Naive thymus-derived CD4-positive, alpha-beta T cell (primary cell): Measurements from ENCODE around the gene ADRA2C. TPM values are rescaled to one million over a fixed set of nuclear protein-coding genes. Genes with fewer than 3 reads are reported as not detected.

Experiments used
- ATAC-seq: fragments of 150-1000 bp; cut with Tn5 transposase; 2 replicates; pipeline ENCODE4 v1.10.0; 2021; ENCODE audit warnings: mild to moderate bottlenecking, moderate library complexity
- CTCF ChIA-PET: fragments of 350-600 bp; sonication (Branson Sonifier 250); formaldehyde crosslinking; loops from one replicate; lab custom pipeline; 2021; ENCODE audit warnings: antibody characterized with exemption; lab: Charles Lee
- POLR2A ChIA-PET: fragments of 350-600 bp; sonication (Branson Sonifier 250); formaldehyde crosslinking; loops from one replicate; lab custom pipeline; 2021; ENCODE audit warnings: antibody characterized with exemption, inconsistent platforms; lab: Charles Lee
- DNase-seq, 9 donors: peaks; one replicate each; pipeline versions ENCODE4 v3.0.0 to v3.0.0-alpha.2; 2020 to 2022; ENCODE audit warnings: mixed read lengths in 1 of 9
- H3K27ac ChIP-seq: one replicate; pipeline ENCODE4 v1.7.0; 2013; ENCODE audit warnings: mild to moderate bottlenecking, low read depth, low read length, moderate library complexity
- H3K27me3 ChIP-seq, 2 donors: one replicate each; pipeline ENCODE4 v1.7.0; 2013; ENCODE audit warnings: low read length in 2 of 2, mild to moderate bottlenecking in 2 of 2, moderate library complexity in 2 of 2; ENCODE audit not compliant: control insufficient read depth in 2 of 2, insufficient read depth in 2 of 2
- H3K36me3 ChIP-seq, 3 experiments: 1 replicate in 2 of 3; 2 replicates in 1 of 3; pipeline ENCODE4 v1.7.0; 2013; ENCODE audit warnings: low read length in 3 of 3, mild to moderate bottlenecking in 3 of 3, moderate library complexity in 1 of 3; ENCODE audit not compliant: insufficient read depth in 3 of 3, control insufficient read depth in 2 of 3
- H3K4me1 ChIP-seq, 2 donors: one replicate each; pipeline ENCODE4 v1.7.0; 2013; ENCODE audit warnings: low read length in 2 of 2, mild to moderate bottlenecking in 2 of 2, moderate library complexity in 1 of 2; ENCODE audit not compliant: control insufficient read depth in 2 of 2, insufficient read depth in 2 of 2
- H3K4me3 ChIP-seq: 2 replicates; pipeline ENCODE4 v1.7.0; 2013; ENCODE audit warnings: mild to moderate bottlenecking, low read length
- H3K9me3 ChIP-seq, 3 experiments: 1 replicate in 2 of 3; 2 replicates in 1 of 3; pipeline ENCODE4 v1.7.0; 2013; ENCODE audit warnings: low read length in 3 of 3; ENCODE audit not compliant: control insufficient read depth in 2 of 3
- H3K27ac Mint-ChIP-seq, 9 donors: one replicate each; pipeline ENCODE4 v1.8.0; 2020 to 2022; ENCODE audit warnings: mixed read lengths in 9 of 9, mild to moderate bottlenecking in 8 of 9, moderate library complexity in 5 of 9, inconsistent platforms in 2 of 9
- H3K27me3 Mint-ChIP-seq, 5 donors: one replicate each; pipeline ENCODE4 v1.8.0; 2021 to 2022; ENCODE audit warnings: mixed read lengths in 5 of 5, mild to moderate bottlenecking in 1 of 5
- H3K36me3 Mint-ChIP-seq, 5 donors: one replicate each; pipeline ENCODE4 v1.8.0; 2020 to 2022; ENCODE audit warnings: mixed read lengths in 5 of 5, mild to moderate bottlenecking in 3 of 5, inconsistent platforms in 1 of 5
- H3K4me1 Mint-ChIP-seq, 7 donors: one replicate each; pipeline ENCODE4 v1.8.0; 2020 to 2022; ENCODE audit warnings: mixed read lengths in 7 of 7, mild to moderate bottlenecking in 3 of 7, inconsistent platforms in 1 of 7
- H3K4me3 Mint-ChIP-seq, 10 donors: one replicate each; pipeline ENCODE4 v1.8.0; 2020 to 2022; ENCODE audit warnings: mild to moderate bottlenecking in 10 of 10, mixed read lengths in 10 of 10, moderate library complexity in 6 of 10, inconsistent platforms in 2 of 10
- H3K9me3 Mint-ChIP-seq, 11 donors: one replicate each; pipeline ENCODE4 v1.8.0; 2020 to 2022; ENCODE audit warnings: mixed read lengths in 11 of 11, mild to moderate bottlenecking in 4 of 11, inconsistent platforms in 1 of 11, moderate library complexity in 1 of 11
- intact Hi-C, 2 donors: fragments of 100-400 bp; cut with micrococcal nuclease; formaldehyde crosslinking; loops; one replicate each; pipeline ENCODE4 v1.15.1; 2023
- polyA plus RNA-seq, 2 donors: library from polyadenylated mRNA; unstranded; fragments of 300-500 nt; fragmentation: Illumina TruSeq; gene quantifications; one replicate each; pipeline ENCODE4 v1.2.3, GENCODE V29; 2021
- total RNA-seq, 6 experiments: library from RNA in 5 of 6; stranded (reverse) in 5 of 6; gene quantifications; 1 replicate in 5 of 6; 2 replicates in 1 of 6; pipeline ENCODE4 v1.2.3 and lab custom pipeline; 2021 to 2026

ADRA2C gene
- total and polyA plus RNA-seq, 7 experiments from 2014 or later, result not detected

DNA sequence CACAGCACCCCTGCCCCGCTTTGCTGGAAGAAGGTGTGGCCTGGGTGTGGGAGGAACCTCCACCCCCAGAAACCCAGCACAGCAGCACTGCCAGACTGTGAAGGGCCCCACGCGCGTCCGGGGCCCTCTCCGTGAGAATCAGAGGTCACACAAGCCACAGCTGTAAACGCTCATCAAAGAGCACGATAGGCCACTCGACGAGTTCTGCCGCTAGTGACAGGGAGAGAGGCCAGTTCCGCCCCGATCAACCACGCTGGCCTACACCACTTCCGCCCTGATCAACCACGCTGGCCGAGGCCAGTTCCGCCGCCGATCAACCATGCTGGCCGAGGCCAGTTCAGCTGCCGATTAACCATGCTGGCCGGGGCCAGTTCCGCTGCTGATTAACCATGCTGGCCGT is 25.9 kb upstream of the ADRA2C start:
- no peak for ATAC-seq
- H3K27ac ChIP-seq, result no peak overlapping the region
- no peaks in the 10 kb centered on the region for H3K4me1 ChIP-seq
- no peak overlapping the region for H3K4me3 ChIP-seq
- peaks cover 7 to 42% (median 40%) of the 10 kb centered on the region in 5 donors for H3K27me3 Mint-ChIP-seq
- intact Hi-C loops, result no loop called here
- H3K36me3 ChIP-seq, result no peaks in the 10 kb centered on the region
- H3K9me3 ChIP-seq, result peaks cover 0 to 12% (median 0%) of the 10 kb centered on the region in 3 experiments
- no peak overlapping the region for H3K27ac Mint-ChIP-seq
- peaks cover 0 to 7% (median 0%) of the 10 kb centered on the region in 5 donors for H3K36me3 Mint-ChIP-seq
- H3K27me3 ChIP-seq, result no peaks in the 10 kb centered on the region
- DNase-seq, result no peak
- POLR2A ChIA-PET, result no interaction called here
- H3K9me3 Mint-ChIP-seq, result peaks cover 0 to 18% (median 5%) of the 10 kb centered on the region in 11 donors
- H3K4me3 Mint-ChIP-seq, result no peak overlapping the region
- peaks cover 0 to 6% (median 0%) of the 10 kb centered on the region in 7 donors for H3K4me1 Mint-ChIP-seq
- CTCF ChIA-PET, result no interaction called here

DNA sequence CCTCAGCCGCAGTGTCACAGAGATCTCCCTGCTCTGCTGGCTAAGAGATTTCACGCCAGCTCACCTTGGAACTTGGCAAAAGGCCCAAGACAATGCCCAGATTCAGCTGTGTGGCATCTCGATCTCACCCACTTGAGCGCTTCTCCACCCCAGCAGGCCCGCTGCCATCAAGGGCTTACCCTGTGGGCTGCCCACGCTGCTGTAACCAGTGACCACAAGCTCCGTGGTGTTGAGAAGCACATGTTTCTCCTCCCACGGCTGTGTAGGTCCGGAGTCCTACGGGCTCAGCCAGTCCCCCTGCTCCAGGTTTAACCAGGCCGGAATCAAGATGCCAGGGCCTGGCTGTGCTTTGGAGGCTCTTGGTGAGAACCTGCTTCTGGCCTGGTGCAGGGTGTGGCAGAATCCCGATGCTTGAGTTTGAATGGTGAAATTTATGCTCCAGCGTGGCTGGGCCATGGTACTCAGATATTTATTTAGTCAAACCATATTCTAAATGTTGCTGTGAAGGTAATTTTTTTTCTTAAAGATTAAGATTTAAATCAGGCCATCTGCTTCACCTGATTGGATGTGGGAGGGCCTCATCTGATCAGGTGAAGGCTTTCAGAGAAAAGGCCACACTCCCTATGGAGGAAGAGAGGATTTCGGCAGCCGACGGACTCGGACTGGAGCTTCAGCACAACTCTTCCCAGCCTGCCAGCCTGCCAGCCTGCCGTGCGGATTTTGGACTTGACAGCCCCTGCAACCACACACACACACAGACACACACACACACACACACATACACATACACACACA is 24.8 kb upstream of the ADRA2C start:
- no peak overlapping the region for H3K27ac Mint-ChIP-seq
- peaks cover 0 to 18% (median 6%) of the 10 kb centered on the region in 11 donors for H3K9me3 Mint-ChIP-seq
- ChIA-PET POLR2A (no interaction called here), CTCF (no interaction called here)
- Histone ChIP-seq H3K36me3 (no peaks in the 10 kb centered on the region), H3K9me3 (peaks cover 0 to 12% (median 0%) of the 10 kb centered on the region in 3 experiments), H3K27me3 (no peaks in the 10 kb centered on the region), H3K4me1 (no peaks in the 10 kb centered on the region), H3K4me3 (no peak overlapping the region), H3K27ac (no peak overlapping the region)
- H3K36me3 Mint-ChIP-seq, result peaks cover 0 to 7% (median 5%) of the 10 kb centered on the region in 5 donors
- H3K27me3 Mint-ChIP-seq, result peaks cover 13 to 50% (median 44%) of the 10 kb centered on the region in 5 donors
- H3K4me1 Mint-ChIP-seq, result peaks cover 0 to 9% (median 0%) of the 10 kb centered on the region in 7 donors
- DNase-seq (no peak), ATAC-seq (no peak)
- intact Hi-C loops, result no loop called here
- H3K4me3 Mint-ChIP-seq, result no peak overlapping the region

DNA sequence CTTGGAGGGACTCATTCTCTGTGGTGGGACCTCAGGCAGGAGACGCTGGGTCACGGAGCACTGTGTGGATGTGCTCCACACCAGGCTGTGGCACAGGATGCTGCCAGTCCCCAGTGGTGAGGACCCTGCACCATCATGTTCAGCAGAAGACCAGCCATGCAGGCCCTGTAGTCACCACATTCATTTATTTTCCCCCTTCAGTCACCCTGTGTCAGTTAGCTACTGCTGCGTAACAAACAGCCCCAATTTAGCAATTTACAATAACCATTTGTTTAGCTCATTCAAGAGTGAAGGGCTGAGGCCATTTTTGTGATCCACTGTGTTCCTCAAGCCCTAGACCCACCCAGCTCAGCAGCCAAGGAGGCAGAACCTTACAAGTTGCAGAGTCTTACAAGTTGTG is 23.6 kb upstream of the ADRA2C start:
- Histone ChIP-seq H3K4me3 (no peak overlapping the region), H3K27ac (no peak overlapping the region), H3K27me3 (no peaks in the 10 kb centered on the region), H3K9me3 (peaks cover 0 to 12% (median 0%) of the 10 kb centered on the region in 3 experiments), H3K36me3 (no peaks in the 10 kb centered on the region), H3K4me1 (no peaks in the 10 kb centered on the region)
- Mint-ChIP-seq H3K4me1 (peaks cover 0 to 9% (median 0%) of the 10 kb centered on the region in 7 donors), H3K27me3 (peaks cover 17 to 57% (median 50%) of the 10 kb centered on the region in 5 donors), H3K9me3 (peaks cover 0 to 18% (median 5%) of the 10 kb centered on the region in 11 donors), H3K36me3 (peaks cover 0 to 7% (median 5%) of the 10 kb centered on the region in 5 donors), H3K4me3 (no peak overlapping the region), H3K27ac (no peak overlapping the region)
- ChIA-PET POLR2A (no interaction called here), CTCF (no interaction called here)
- ATAC-seq (no peak), DNase-seq (no peak)
- intact Hi-C loops, result no loop called here

DNA sequence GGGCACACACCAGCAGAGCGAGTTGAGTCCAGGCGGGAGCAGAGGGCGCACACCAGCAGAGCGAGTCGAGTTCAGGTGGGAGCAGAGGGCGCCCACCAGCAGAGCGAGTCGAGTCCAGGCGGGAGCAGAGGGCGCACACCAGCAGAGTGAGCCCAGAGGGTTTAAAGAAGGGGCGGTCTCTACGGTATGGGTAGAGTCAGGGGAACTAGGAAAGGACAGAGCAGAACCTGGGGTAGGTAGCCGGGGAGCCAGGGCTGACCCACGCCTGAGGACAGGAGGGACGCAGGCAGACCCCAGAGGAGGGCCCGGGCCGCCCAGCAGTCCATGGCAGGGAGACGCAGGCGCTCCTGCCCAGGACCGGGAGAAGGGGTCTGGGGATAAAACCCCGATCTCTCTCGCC is 22.0 kb upstream of the ADRA2C start:
- Histone ChIP-seq H3K36me3 (no peaks in the 10 kb centered on the region), H3K4me3 (no peak overlapping the region), H3K4me1 (no peaks in the 10 kb centered on the region), H3K9me3 (peaks cover 0 to 12% (median 0%) of the 10 kb centered on the region in 3 experiments), H3K27ac (no peak overlapping the region), H3K27me3 (no peaks in the 10 kb centered on the region)
- H3K4me3 Mint-ChIP-seq, result no peak overlapping the region
- ChIA-PET POLR2A (no interaction called here), CTCF (no interaction called here)
- intact Hi-C loops, result no loop called here
- peaks cover 0 to 18% (median 5%) of the 10 kb centered on the region in 11 donors for H3K9me3 Mint-ChIP-seq
- DNase-seq (no peak), ATAC-seq (no peak)
- H3K27me3 Mint-ChIP-seq, result peaks cover 19 to 59% (median 55%) of the 10 kb centered on the region in 5 donors
- H3K36me3 Mint-ChIP-seq, result peaks cover 0 to 7% (median 5%) of the 10 kb centered on the region in 5 donors
- peaks cover 0 to 9% (median 0%) of the 10 kb centered on the region in 7 donors for H3K4me1 Mint-ChIP-seq
- no peak overlapping the region for H3K27ac Mint-ChIP-seq

DNA sequence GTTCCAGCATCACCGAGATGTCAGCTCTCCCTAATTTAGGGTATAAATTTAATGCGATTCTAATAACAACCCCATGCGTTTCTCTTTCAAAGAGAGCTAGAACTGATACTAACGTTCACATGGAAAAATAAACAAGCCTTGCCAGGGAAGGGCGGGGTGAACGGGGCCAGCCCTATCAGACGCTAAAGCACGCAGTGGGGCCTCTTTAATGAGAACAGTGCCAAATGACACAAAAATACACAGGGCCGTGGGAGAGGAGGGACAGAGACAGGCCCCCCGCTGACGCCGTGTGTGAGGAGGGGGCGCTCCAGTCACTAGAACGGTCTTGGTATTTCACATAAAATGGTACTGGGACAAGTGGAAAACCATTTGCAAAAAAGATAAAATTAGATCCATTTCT is 21.3 kb upstream of the ADRA2C start:
- CTCF ChIA-PET, result no interaction called here
- H3K4me3 Mint-ChIP-seq, result no peak overlapping the region
- H3K27me3 Mint-ChIP-seq, result peaks cover 19 to 64% (median 58%) of the 10 kb centered on the region in 5 donors
- no peak overlapping the region for H3K27ac ChIP-seq
- POLR2A ChIA-PET, result no interaction called here
- peaks cover 0 to 18% (median 5%) of the 10 kb centered on the region in 11 donors for H3K9me3 Mint-ChIP-seq
- ATAC-seq (no peak), DNase-seq (no peak)
- H3K4me3 ChIP-seq, result no peak overlapping the region
- intact Hi-C loops, result no loop called here
- H3K9me3 ChIP-seq, result peaks cover 0 to 12% (median 0%) of the 10 kb centered on the region in 3 experiments
- H3K27me3 ChIP-seq, result no peaks in the 10 kb centered on the region
- H3K36me3 ChIP-seq, result no peaks in the 10 kb centered on the region
- peaks cover 0 to 9% (median 0%) of the 10 kb centered on the region in 7 donors for H3K4me1 Mint-ChIP-seq
- H3K27ac Mint-ChIP-seq, result no peak overlapping the region
- peaks cover 0 to 7% (median 5%) of the 10 kb centered on the region in 5 donors for H3K36me3 Mint-ChIP-seq
- no peaks in the 10 kb centered on the region for H3K4me1 ChIP-seq

DNA sequence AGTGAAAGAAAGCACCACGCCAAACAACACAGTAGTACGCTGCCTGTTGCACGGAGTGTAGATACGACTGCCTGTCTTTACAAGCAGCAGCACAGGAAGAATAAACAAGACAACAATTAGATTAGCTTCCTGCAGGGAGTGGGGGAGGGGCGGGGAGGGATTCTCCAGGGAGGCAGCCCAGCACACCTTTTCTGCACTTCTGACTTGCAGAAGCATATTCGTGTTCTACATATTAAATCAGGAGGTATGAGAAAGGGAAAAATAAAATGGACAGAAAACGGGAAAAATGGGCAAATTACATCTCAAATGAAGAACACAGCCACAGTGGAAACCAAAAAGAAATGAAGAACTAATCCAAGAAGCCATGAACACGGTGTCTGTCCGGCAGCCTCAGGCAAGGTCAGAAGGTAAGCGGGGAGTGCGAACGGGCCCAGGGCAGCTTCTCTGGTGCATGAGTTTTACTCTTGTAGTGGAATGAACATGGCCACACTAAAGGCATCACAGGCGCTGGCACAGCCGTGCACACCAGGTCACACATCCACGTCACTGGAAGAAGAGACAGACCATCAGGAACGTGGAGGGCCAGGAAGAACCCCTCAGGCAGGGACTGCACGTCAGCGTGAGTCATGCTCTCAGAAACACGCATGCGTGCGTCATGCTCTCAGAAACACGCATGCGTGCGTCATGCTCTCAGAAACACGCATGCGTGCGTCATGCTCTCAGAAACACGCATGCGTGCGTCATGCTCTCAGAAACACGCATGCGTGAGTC is 20.1 kb upstream of the ADRA2C start:
- CTCF ChIA-PET, result no interaction called here
- Histone ChIP-seq H3K9me3 (peaks cover 0 to 12% (median 0%) of the 10 kb centered on the region in 3 experiments), H3K27me3 (no peaks in the 10 kb centered on the region), H3K4me1 (no peaks in the 10 kb centered on the region), H3K36me3 (no peaks in the 10 kb centered on the region), H3K27ac (no peak overlapping the region), H3K4me3 (no peak overlapping the region)
- no peak overlapping the region for H3K27ac Mint-ChIP-seq
- intact Hi-C loops, result no loop called here
- H3K4me1 Mint-ChIP-seq, result peaks cover 0 to 9% (median 0%) of the 10 kb centered on the region in 7 donors
- H3K27me3 Mint-ChIP-seq, result peaks cover 19 to 69% (median 58%) of the 10 kb centered on the region in 5 donors
- ATAC-seq (no peak), DNase-seq (no peak)
- POLR2A ChIA-PET, result no interaction called here
- H3K4me3 Mint-ChIP-seq, result no peak overlapping the region
- peaks cover 0 to 7% (median 5%) of the 10 kb centered on the region in 5 donors for H3K36me3 Mint-ChIP-seq
- H3K9me3 Mint-ChIP-seq, result peaks cover 0 to 18% (median 5%) of the 10 kb centered on the region in 11 donors
